GM19395 (cell line): Measurements from ENCODE around the gene DBNL.
"Not testable (repeated sequence)": the region's sequence is repeated elsewhere in the genome, so short reads cannot be mapped to it uniquely, and the experiment has no call there.

Experiments
- ATAC-seq: cut with Tn5 transposase; IDR thresholded peaks from one replicate; pipeline ENCODE4 v1.9.1; 2021; ENCODE audit warnings: mild to moderate bottlenecking, moderate library complexity; ENCODE audit not compliant: unreplicated experiment

Gene DBNL

DNA sequence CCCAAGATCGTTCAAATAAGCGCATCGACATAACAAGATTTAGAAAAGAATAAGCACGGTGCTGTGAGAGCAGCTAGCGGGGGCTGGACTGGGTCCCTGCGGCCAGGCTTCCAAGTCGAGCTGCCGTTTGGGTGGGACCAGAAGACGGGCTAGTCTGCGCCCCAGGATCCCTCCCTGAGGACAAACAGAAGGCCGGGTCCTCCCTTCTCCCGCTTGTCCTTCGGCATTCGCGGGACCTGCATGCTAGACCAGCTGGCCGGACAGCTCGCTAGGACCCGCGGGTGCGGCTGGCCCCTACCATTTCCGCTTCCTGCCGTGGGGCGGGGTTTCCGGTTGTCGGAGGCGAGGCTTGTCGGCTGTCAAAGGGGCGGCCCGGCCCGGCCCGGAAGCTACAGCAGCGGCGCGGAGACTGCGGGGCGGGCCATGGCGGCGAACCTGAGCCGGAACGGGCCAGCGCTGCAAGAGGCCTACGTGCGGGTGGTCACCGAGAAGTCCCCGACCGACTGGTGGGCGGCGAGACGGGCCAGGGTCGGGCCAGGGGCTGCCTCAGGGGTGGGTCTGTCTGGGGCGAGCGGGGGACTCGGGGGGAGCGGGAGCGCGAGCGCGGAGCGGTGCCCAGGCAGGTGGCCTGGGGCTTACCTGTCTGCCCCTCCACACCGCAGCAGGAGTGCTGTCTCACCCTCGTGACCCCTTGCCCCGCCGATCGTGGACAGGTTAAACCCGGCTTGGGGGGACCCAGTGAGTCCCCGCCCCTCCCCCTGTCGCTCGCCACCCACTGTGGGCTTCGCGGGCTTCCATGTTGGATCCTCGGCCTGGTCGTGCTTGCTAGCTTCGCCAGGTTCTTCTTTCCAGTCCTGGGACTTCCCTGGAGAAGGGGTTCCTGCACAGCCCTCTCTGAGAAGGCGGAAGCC is at the start of gene DBNL:
Gene DBNL (plus strand): TSS at position 388 of the 911 bp plus-strand sequence. CDS start 36 bp downstream, at position 424.
- peak; percentile 69 for ATAC-seq

DNA sequence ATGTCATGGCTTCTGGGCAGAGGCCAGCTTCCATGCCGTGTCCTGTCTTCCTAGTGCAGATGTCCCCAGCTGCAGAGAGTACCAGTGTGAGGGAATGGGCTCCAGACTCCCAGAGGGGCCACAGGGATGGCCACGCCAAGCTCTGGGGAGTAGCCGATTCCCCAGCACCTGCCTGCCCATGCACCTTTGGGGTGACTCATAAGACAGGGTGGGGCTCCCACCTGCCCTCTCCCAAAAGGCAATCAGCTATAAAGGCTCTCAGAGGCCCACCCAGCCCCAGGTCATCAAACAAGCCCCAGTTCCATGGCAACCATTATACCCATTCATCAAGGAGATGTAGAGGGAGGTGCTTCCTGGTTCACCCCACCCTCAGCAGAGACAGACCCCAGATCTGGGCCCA is 47.0 kb upstream of the DBNL start, which contains the start of gene SPDYE1:
Gene SPDYE1 (plus strand): TSS at position 366 of the 400 bp plus-strand sequence. CDS start 2,053 bp downstream, outside the sequence.
- not testable (repeated sequence) for ATAC-seq

DNA sequence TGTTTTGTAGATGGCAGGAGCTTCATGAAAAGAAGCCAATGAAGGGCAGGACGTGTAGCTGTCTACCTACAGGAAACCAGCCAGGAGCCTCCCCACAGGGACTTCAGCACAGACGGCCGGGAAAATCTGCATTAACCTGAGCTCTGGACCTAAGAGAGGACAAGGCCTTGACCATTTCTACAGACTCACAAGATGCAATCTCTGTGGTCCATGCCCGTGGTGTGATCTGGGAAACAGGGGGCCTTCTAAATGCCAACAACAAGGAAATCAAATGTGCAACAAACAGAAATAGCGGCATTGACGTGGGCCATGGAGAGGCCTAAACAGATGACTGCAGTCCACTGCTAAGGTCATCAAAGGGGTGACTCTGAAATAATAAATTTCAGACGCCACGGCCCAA is 32.4 kb upstream of the DBNL start:
- not testable (repeated sequence) for ATAC-seq

DNA sequence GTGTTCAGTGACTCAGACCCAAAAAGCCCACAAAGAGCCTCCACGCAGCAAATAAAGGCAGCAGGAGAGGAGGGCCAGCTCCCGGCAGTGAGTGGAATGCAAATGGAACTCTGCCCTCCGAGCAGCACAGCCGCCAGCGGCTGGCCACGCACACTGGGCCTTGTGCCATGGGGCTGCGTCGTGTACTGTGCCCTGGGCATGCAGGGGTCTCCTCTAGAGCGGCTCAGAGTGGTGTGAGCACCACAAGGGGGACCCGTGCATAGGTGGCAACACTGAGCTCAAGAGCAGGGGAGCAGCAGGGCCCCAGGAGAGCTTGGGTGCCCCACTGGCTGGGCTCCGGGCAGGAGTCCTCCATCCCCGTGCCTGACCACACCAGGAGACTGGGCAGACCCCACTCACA is 29.4 kb upstream of the DBNL start:
- ATAC-seq, result not testable (repeated sequence)

DNA sequence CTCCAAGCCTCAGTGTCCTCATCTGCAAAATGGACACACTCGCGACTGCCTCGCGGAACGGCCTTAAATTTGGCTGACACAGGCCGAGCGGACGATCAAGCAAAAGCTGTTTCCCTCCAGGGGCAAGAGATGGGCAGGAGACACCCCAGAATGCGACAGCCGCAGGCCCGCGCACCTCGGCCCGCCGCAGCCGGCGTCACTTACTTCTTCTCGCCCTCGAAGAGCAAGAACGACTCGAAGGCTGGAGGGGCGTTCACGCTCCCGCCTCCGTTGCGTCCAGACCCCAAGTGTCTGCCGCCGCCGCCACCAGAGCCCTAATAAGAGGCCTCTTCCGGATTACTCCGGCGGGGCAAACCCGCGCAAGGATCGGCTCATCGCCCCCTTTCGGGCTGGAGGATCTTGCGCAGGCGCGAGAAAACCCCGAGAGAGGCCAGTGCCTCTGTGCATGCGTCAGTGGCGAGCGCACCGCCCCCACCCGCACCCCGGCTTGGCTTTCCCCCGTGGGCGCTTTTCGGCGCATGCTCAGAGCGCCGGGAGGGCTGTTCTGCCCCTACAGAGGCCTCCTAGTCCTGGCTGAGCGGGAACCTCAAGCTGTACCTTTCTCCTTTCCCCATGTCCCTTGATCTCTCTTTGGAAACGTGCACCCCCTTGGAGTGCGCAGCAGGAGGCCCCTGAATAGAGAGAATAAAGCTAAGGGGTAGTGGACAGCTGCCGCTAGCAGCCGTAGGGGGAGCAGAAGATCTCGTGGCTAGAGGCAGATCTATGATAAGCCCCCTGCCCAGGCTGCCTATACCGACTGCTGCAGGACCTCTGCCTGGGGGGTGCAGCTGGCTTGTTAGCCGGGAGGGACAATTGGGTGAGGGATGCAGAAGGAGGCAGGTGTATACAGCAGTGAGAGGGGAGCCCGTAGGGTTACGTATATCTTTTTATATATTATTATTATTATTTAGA is 25.4 kb upstream of the DBNL start:
- peak; percentile 94 for ATAC-seq

DNA sequence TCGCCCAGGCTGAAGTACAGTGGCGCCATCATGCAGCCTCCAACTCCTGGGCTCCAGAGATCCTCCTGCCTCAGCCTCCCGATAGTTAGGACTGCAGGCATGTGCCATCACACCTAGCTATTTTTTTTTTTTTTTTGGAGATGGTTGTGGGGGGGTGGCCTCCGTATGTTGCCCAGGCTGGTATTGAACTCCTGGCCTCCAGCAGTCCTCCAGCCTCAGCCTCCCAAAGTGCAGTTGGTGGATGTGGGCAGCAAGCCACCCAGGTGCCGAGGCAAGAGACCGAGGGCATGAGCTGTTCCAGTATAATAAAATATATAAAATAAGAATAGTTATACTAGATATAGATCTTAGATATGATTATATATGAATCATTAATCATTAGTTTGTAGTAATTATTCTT is 24.7 kb upstream of the DBNL start:
- ATAC-seq, result not testable (repeated sequence)

DNA sequence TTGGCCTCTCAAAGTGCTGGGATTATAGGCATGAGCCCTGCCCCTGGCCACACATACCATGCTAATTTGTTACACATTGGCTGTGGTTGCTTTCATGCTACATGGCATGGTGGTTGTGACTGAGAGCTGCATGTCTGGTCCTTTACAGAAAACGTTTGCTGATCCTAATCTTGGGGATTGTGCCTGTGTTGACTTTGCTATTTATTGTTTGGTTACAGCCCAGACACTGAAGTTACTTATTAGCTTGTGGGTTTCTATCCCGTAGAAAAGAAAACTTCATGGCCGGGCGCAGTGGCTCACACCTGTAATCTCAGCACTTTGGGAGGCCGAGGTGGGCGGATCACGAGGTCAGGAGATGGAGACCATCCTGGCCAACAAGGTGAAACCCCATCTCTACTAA is 22.4 kb upstream of the DBNL start:
- ATAC-seq, result not testable (repeated sequence)

DNA sequence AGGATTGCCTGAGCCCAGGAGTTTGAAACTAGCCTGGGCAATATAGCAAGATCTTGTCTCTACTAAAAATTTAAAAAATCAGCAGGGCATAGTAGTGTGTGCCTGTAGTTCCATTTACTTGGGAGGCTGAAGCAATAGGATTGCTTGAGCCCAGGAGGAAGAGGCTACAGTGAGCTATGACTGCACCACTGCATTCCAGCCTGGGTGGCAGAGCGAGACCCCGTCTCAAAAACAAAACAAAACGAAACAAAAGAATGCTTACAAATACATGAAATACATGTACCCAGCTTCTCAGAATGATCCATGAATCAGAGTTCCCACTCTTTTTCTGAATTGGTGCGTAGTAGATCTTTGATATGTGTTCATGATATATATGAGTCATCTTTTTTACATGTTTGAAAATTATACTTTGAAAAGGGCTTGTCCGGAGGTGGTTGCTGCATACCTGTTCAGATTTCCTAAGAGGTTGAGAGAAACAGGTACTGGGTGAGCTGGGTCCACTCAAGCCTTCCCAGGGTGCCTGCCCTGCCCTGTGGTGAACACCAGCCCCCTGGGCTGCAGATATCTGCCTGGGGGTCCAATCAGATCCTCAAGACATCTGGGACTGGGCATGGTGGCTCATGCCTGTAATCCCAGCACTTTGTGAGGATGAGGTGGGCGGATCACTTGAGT is 21.6 kb upstream of the DBNL start:
- ATAC-seq, result not testable (repeated sequence)

DNA sequence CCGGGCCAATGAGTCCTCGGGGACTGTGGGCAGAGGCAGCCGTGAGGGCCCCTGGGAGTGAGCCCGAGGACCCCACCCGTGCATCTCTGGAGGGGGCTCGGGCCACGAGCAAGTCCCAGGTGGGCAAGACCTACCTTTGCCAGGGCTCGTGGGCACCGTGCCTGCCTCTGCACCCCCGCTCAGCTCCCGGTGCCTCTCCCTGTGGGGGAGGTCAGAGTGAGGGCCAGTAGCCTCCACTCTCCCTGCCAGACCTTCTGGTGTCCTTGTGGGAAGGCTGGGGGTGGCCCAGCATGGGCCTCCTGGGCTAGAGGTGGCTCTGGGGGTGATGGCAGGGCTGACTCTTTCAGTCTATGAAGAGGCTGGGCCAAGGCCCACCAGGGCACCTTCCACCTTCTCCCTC is 15.1 kb upstream of the DBNL start:
- not testable (repeated sequence) for ATAC-seq

DNA sequence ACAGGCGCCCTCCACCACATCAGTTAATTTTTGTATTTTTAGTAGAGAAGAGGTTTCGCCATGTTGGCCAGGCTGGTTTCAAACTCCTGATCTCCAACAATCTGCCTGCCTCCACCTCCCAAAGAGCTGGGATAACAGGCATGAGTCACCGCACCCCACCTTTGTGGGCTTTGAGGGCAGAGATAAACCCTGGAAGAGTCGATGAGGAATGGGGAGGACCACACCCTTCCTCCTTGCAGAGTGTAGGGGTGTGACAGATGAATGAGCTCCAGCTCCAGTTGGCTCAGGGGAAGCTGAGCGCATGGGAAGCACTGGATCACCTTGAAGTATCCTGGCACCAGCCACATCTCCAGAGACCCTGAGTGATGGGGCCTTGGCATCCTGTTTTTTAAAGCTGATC is 14.5 kb upstream of the DBNL start:
- ATAC-seq, result not testable (repeated sequence)

DNA sequence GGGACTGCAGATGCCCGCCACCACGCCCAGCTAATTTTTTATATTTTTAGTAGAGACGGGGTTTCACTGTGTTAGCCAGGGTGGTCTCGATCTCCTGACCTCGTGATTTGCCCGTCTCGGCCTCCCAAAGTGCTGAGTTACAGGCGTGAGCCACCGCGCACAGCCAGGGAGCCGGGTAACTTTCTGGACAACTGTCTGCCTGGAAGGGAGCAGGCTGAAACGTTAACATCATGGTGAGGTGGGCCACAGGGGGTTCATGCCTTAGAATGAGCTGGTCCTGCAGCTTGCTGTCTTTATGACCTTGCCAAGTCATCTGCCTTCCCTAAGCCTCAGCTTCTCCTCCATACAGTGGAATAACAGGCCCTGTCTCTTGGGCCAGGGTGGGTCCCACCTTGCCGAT is 13.2 kb upstream of the DBNL start:
- ATAC-seq, result not testable (repeated sequence)

DNA sequence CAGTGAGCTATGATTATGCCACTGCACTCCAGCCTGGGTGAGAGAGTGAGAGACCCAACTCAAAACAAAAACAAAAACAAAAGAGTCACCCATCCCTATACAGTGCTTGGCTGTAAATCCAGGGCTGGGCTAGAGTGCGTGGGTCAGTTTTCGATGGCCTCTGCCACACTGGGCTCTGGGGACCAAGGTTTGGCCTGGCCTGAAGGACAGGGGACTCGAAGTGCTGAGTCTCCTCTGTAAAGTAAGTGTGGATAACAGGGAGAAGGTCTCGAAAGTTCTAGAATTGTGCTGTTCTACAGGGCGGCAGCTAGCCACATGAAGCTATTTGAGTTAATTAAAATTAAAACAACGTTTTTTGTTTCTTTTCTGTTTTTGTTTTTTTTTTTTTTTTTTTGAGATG is 12.5 kb upstream of the DBNL start:
- ATAC-seq, result not testable (repeated sequence)

DNA sequence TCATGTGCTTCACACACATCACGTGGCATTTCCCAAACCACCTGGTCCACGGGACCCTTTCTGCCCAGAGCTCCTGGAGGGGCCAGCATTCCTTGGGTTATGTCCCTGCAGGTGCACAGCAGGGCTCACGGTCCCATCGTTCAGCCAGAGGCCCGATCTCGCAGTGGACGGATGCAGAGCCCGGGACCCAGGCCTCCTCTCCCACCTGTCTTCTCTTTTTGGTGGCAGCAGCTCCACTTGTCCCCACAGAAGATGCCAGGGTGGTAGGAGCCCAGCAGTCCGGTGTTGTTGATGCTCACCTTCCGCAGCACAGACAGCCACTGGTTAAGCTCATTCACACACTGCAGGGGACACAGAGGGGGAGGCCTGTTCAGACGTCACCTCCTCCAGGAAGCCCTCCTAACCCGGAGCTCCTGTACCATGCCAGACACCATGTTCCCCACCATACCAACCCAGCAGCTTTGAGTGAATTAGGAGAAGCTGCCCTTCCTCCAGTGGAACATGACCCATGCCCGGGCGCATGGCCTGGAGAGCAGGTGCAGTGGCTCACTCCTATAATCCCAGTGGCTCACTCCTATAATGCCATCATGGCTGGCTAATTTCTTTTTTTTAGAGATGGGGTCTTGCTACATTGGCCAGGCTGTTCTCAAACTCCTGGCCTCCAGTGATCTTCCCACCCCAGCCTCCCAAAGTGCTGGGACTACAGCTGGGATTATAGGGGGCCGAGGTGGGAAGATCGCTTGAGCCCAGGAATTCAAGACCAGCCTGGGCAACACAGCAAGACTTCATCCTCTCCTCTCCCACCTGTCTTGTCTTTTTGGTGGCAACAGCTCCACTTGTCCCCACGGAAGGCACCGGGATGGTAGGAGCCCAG is 10.3 kb upstream of the DBNL start:
- ATAC-seq, result not testable (repeated sequence)

DNA sequence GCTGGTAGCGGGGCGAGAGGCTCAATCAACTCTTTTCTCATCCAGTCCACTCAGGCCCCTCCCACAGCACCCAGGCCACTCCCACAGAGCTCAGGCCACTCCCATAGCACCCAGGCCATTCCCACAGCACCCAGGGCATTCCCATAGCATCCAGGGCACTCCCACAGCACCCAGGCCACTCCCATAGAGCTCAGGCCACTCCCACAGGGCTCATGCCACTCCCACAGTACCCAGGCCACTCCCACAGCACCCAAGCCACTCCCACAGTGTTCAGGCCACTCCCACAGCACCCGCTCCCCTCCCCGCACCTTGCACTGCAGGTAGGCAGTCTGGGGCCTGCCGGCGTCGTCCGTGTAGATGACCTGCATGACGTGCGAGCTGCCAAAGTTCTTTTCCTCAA is 8.1 kb upstream of the DBNL start:
- not testable (repeated sequence) for ATAC-seq

DNA sequence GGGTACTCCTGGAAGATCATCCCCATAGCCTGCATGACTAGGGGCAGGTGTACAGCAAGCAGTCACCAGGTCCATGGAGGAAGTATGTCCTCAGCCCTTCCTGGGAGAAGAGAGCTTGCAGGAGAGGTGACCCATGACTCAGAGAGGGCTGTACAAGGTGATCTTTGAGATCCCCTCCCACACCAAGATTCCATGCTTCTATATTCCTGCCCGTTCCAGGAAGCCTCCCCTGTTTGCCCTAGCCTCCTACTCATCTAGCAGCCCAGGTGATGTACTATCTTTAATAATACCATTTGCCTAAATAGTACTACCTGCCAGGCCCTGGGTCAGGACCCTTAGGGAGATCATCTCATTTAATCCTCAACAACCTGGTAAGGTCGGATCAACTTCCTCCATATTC is 6.6 kb upstream of the DBNL start:
- not testable (repeated sequence) for ATAC-seq

DNA sequence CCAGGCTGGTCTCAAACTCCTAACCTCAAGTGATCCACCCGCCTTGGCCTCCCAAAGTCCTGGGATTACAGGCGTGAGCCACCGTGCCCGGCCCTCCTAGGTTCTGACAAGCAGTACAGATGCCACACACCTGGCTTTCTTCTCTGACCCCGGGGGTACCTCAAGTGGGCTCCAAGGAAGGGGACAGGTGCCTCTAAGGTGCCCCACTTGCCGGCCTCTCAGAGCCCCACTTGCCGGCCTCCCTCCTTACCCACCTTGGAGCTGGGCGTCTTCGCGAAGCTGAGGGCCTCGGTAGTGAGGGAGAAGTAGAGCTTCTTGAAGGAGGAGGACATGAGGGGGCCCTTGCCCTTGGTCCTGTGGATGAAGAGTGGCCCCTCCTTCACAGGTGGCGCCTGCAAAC is 5.9 kb upstream of the DBNL start:
- ATAC-seq, result not testable (repeated sequence)

DNA sequence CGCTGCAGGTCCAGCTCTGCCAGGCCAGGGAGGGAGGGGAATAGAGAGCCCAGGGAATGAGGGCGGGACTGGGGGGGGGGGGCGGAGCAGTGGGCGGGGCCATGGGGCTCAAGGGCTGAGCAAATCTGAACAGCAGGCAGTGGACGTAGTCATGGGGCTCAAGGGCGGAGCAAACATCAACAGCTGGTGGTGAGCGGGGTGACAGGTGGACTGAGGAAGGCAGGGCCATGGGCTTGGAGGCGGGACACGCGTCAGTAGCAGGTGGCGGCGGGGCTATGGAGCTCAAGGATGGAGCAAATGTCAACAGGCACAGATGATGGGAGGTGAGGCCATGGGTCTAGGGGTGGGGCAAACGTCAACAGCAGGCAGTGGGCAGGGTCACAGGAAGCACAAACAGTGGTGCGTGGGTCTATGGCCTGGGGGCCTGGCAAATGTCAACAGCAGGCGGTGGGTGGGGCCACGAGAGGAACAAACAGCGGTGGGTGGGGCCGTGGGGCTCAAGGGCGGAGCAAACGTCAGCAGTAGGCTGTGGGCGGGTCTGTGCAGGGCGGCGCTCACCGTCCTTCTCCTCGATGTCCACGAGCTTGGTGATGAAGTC is 5.4 kb upstream of the DBNL start:
- ATAC-seq, result peak; percentile 76

DNA sequence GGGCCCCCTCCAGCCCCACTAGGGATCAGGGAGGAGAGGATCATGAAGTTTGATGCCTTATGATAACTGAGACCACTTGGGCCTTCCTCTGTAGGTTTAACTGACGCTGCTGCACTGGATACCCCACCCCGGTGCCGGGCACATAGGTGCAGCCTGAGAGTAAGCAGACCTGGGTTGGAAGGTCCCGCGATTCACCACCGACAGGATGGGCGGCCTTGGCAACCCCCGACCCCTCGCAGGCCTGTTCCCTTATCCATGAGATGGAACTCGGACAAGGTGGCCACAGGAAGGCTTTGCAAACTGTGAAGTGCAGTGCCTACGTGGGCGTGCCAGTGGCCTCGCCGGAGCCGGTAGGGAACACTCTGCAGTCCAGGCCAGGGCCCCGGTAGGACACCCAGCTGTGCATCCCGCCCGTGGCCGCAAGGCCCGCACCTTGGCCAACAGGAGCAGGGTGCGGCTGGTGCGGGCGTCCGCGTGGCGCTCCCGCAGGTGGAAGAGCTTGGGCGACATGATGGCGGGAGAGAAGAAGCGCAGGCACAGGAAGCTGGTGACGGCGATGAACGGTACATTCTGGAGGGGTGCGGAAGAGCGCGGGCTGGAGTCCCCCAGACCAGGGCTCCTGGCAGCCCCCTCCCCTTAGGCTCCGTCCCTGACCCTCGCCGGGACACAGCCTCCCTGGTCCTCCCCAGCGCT is 4.6 kb upstream of the DBNL start:
- ATAC-seq, result peak; percentile 16

DNA sequence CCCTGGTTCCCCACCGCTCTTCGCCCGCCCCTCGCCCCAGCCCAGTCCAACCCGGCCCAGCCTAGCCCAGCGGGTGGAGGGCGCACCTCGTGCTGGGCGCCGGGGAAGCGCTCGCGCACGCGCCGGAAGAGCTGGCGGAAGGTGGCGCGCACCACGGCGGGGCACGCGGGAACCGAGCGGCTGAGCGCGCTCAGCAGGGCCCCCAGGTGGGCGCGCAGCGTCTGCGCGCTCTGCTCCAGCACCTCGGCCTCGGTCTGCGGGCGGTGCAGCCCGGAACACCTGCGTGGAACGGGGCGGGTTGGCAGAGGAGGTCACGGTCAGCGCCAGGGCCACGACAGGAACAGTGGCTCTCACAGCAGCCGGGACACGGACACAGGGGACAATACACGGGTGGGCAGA is 4.0 kb upstream of the DBNL start:
- peak; percentile 32 for ATAC-seq
